HEK293T (cell line): ENCODE measurements around the gene ATP11A.

ENCODE experiments used
- ELF4 ChIP-seq: fragments of 450-650 bp; IDR thresholded peaks from 2 replicates; pipeline ENCODE4 v1.6.1; 2017; ENCODE audit warnings: antibody characterized with exemption
- FOXA1 ChIP-seq: fragments of 450-650 bp; IDR thresholded peaks from 2 replicates; pipeline ENCODE4 v1.6.1; 2016; ENCODE audit warnings: mild to moderate bottlenecking
- HDGF ChIP-seq: fragments of 450-650 bp; IDR thresholded peaks from 2 replicates; pipeline ENCODE4 v1.6.1; 2017; ENCODE audit warnings: antibody characterized with exemption, borderline replicate concordance
- LEF1 ChIP-seq: fragments of 450-650 bp; IDR thresholded peaks from 2 replicates; pipeline ENCODE4 v1.6.1; 2017; ENCODE audit warnings: mild to moderate bottlenecking, borderline replicate concordance
- SUZ12 ChIP-seq: fragments of 450-650 bp; IDR thresholded peaks from 2 replicates; pipeline ENCODE4 v1.6.1; 2016; ENCODE audit warnings: mild to moderate bottlenecking
- TF ChIP-seq, protein P1 (sequence below): fragments of 450-650 bp; IDR thresholded peaks from 2 replicates; pipeline ENCODE4 v1.6.1; 2016

DNA sequence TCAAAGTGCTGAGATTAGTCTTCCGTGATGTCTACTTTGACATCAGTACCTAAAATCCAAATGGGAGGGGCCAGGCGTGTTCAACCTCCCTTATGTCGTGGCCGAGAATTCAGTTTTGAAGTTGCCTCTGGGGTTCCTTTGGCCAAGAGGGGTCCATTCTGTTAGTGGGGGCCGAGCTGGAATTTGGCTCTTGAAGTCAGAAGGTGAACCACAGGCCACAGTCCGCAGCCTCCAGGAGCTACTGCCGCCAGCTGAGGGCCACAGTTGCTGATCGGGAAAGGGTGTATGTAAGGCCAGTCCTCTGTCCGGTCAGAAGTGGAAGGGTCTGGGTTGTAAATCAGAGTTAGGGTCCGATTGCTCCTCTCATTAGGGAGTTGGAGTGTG is 31.0 kb downstream of the ATP11A start:
- TF ChIP-seq HDGF (no peak), SUZ12 (no peak), FOXA1 (no peak), ELF4 (no peak), LEF1 (no peak)
- TF ChIP-seq, protein P1, sequence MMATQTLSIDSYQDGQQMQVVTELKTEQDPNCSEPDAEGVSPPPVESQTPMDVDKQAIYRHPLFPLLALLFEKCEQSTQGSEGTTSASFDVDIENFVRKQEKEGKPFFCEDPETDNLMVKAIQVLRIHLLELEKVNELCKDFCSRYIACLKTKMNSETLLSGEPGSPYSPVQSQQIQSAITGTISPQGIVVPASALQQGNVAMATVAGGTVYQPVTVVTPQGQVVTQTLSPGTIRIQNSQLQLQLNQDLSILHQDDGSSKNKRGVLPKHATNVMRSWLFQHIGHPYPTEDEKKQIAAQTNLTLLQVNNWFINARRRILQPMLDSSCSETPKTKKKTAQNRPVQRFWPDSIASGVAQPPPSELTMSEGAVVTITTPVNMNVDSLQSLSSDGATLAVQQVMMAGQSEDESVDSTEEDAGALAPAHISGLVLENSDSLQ, result no peak
